KG1 (cell line): ENCODE data around the gene GJA5.

ENCODE experiments used
- DNase-seq: peaks from one replicate; lab custom pipeline; 2025; lab: John Stamatoyannopoulos, UW

The GJA5 gene

GRCh38 chr1:147760481-147761260, at the start of gene GJA5:
TSS of gene GJA5 (minus strand) at chr1:147760602. CDS start at chr1:147759238, 1,364 bp downstream.
- no peak for DNase-seq

GRCh38 chr1:147809236-147809635, 48.8 kb upstream of the GJA5 start:
- no peak for DNase-seq

- no peak for DNase-seq
Observed at GRCh38 chr1:147808025-147808424, 47.6 kb upstream of the GJA5 start.

- no peak for DNase-seq
Observed at GRCh38 chr1:147807405-147807804, 47.0 kb upstream of the GJA5 start.

GRCh38 chr1:147804942-147805723, 44.7 kb upstream of the GJA5 start:
- no peak for DNase-seq

- no peak for DNase-seq
Observed at GRCh38 chr1:147800804-147801203, 40.4 kb upstream of the GJA5 start.

GRCh38 chr1:147798731-147799130, 38.3 kb upstream of the GJA5 start:
- no peak for DNase-seq

GRCh38 chr1:147794570-147794969, 34.2 kb upstream of the GJA5 start:
- DNase-seq, result no peak

GRCh38 chr1:147791876-147792275, 31.5 kb upstream of the GJA5 start:
- DNase-seq, result no peak

GRCh38 chr1:147787765-147788164, 27.4 kb upstream of the GJA5 start:
- no peak for DNase-seq

- DNase-seq, result no peak
Observed at GRCh38 chr1:147786536-147786935, 26.1 kb upstream of the GJA5 start.

- no peak for DNase-seq
Observed at GRCh38 chr1:147785794-147786506, 25.5 kb upstream of the GJA5 start.

GRCh38 chr1:147784941-147785340, 24.5 kb upstream of the GJA5 start:
- DNase-seq, result no peak

- DNase-seq, result no peak
Observed at GRCh38 chr1:147781056-147781471, 20.7 kb upstream of the GJA5 start.

- DNase-seq, result no peak
Observed at GRCh38 chr1:147777694-147778093, 17.3 kb upstream of the GJA5 start.

- no peak for DNase-seq
Observed at GRCh38 chr1:147773215-147773715, 12.9 kb upstream of the GJA5 start.

GRCh38 chr1:147772570-147772969, 12.2 kb upstream of the GJA5 start:
- DNase-seq, result no peak

- DNase-seq, result no peak
Observed at GRCh38 chr1:147771226-147772125, 11.1 kb upstream of the GJA5 start.

GRCh38 chr1:147769106-147769505, 8.7 kb upstream of the GJA5 start:
- no peak for DNase-seq

- DNase-seq, result no peak
Observed at GRCh38 chr1:147768582-147768981, 8.2 kb upstream of the GJA5 start.

GRCh38 chr1:147768101-147768500, 7.7 kb upstream of the GJA5 start:
- DNase-seq, result no peak
